Left lobe of liver (tissue), 2 donors: Measurements from ENCODE around the gene HFE. TPM values are rescaled to one million over a fixed set of nuclear protein-coding genes. Genes with fewer than 3 reads are reported as not detected.
"Not testable (repeated sequence)": the region's sequence is repeated elsewhere in the genome, so short reads cannot be mapped to it uniquely, and the experiment has no call there.

Source experiments
- ATAC-seq: fragments of 200-7000 bp; cut with Tn5 transposase; one replicate; pipeline ENCODE4 v1.9.1; 2020; ENCODE audit warnings: mild to moderate bottlenecking, moderate library complexity
- DNase-seq: peaks from one replicate; pipeline ENCODE4 v3.0.0-alpha.2; 2020; ENCODE audit warnings: low spot score
- total RNA-seq: library from RNA; stranded (reverse); gene quantifications from one replicate; pipeline ENCODE4 v1.2.1, GENCODE V29; 2021
- donor health status: DM: no; HTN: no; CAD: no; lungs with moderate emphysema.
- donor health status: DM: no; HTN: yes; CAD: no.

HFE gene
- total RNA-seq, 1 donor from 2014 or later: 14.1 TPM

DNA sequence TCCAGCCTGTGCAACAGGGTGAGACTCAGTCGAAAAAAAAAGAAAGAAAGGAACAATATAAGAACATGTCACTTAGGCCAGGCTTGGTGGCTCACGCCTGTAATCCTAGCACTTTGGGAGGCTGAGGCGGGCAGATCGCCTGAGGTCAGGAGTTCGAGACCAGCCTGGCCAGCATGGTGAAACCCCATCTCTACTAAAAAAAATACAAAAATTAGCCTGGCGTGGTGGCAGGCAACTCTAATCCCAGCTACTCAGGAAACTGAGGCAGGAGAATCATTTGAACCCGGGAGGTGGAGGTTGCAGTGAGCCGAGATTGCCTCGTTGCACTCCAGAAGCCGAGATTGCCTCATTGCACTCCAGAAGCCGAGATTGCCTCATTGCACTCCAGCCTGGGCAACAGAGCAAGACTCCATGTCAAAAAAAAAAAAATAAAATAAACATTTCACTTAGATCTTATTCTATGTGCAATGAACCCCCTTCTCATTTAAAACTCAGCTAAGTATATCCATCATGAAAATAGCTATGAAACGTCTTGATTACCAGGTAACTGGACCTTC, 28.7 kb upstream of the HFE start:
- not testable (repeated sequence) for DNase-seq, ATAC-seq

DNA sequence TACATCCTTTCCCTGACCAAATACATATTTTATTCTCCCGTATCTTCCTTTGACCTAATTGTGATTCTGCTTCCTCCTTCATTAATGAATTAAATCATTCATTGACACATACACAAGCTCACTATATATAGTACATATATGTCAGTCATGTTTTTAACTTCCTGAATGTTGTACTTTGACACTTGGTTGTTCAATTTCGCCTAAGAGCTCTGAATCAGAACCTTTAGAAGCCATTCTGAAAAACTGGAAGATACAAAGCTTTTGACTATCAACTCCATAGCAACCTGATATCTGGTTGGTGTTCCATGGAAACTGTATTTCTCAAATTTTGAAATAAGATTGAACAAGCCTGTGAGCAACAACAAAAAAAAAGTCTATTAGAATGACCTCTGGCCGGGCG, 27.3 kb upstream of the HFE start:
- no peak for DNase-seq
- no peak for ATAC-seq

DNA sequence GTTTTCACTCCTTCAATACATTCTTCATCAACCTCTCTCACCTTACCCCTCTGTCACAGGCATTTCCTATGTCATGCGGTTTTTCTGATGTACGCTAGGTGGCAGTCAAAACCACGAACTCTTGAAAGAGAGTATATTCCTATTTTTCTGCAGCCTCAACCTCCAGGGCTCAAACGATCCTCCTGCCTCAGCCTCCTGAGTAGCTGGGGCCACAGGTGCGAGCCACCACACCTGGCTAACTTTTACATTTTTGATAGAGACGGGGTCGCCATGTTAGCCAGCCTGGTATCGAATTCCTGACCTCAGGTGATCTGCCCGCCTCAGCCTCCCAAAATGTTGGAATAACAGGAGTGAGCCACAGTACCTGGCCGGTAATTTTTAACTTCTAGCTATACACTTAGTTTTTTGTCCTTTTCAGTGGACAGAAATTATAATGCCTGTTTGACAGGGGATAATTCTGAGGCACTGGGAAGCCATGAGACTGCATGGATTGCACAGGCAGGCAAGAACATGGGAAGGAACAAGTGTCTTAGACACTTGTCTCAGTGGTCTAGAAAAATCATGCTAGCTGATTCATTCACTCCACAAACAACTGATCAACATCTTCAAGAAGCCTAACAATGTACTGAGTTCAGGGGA, 22.5 kb upstream of the HFE start:
- ATAC-seq (peak; percentile 80), DNase-seq (no peak)

DNA sequence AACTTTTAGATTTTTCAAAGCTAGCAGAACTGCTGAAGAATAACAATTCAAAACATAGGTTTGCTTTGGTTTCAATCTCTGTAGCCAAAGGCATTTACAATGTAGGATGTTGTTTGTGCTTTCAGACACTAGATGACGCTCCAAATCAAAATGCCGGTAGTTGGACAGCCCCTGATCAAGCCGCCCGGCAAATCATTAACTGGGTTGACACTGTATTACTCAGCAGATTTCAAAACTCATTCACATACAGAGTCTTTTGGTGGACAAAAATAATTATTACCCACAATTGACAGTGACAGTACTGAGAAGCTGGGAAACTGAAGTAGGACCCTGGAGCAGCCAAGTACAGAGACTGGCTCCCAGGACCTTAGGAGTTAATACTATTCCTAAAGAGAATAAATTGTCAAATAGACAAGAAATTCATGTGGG, 21.3 kb upstream of the HFE start:
- ATAC-seq: peak; percentile 96

DNA sequence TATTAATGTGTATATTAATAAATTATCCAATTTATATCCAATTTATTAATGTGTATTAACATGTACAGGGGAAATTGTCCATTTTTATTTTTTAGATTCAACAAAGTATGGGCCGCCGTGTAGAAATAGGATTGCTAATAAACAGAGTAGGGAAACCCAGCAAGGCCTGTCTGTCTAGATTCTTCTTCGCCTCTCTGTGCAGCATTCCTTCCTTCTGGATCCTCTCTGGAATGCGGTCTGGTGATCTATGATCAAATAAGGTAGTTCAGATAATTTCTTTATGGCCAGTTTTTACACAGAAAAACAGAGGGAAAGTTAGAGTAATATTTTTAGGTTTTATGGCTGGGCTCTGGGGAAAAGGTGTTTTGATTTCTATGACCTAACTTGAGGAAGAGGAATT, 19.9 kb upstream of the HFE start:
- DNase-seq: no peak
- no peak for ATAC-seq

More for the DNA sequence above, 21.3 kb upstream of the HFE start:
- peak; percentile 78 for DNase-seq

DNA sequence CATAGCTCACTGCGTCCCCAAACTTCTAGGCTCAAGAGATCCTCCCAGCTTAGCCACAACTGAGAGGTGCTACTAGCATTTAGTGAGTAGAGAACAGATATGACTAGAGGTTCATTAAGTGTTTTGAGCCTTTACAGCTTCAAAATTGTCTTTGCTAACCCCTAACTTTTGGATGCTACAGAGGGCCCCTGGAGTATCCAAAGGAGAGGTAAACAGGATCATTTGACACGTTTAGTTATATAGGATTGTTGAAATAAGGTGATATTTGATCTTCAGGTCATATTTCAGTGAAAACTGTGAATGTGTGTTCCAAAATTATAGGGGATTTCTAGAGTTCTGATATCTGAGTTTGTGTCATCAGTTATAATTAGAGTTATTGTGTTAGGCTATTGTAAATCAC, 19.2 kb upstream of the HFE start:
- ATAC-seq (no peak), DNase-seq (no peak)

DNA sequence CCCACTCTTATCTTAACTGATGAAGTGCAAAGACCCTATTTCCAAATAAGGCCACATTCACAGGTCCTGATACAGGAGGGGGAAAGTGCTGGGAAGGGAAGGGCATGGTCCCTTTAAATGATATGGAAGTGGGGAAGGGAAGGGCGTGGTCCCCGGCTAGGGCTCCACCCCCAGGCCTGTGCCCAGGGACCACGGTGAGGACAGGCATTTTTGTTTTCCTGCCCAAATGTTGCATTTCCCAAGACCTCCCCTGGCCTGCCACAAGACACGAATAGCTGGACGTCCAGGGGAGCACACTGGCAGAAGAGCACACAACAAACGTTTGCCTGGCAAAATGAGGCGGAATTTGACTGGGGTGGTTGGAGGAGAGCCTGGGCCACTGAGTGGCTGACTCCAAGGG, 16.1 kb upstream of the HFE start:
- DNase-seq (peak; percentile 79), ATAC-seq (peak; percentile 92)

DNA sequence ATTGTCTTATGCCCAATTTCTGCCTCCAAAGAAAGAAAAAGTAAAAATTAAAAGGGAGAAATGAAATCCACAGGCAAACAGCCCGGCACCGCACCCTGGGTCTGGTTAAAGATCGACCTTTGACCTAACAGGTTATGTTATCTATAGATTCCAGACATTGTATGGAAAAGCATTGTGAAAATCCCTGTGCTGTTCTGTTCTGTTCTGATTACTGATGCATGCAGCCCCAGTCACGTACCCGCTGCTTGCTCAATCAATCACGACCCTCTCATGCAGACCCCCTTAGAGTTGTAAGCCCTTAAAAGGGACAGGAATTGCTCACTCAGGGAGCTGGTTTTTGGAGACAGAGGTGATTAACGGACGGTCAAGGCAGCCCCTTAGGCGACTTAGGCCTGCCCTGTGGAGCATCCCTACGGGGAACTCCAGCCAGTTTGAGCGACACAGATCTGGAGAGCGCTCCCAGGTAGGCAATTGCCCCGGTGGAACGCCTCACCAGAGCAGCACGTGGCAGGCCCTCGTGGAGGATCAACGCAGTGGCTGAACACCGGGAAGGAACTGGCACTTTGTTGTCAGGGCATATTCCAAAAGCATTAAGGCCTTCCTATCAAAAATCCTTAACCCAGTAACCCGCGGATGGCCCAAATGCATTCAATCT, 12.0 kb upstream of the HFE start:
- no peak for ATAC-seq
- no peak for DNase-seq

DNA sequence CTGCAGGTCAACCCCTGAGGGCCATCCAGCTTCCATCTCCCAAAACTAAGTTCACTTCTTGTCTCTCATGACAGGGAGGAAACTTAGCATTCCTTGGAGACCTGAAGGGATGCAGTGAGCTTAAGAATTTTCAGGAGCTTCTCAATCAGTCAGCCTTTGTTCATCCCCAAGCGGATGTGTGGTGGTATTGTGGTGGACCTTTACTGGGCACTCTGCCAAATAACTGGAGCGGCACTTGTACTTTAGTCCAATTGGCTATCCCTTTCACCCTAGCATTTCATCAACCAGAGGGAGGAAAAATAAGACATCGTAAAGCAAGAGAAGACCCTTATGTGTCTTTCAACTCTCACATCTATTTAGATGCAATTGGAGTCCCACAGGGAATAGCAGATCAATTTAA, 9.2 kb upstream of the HFE start:
- ATAC-seq, DNase-seq: not testable (repeated sequence)

DNA sequence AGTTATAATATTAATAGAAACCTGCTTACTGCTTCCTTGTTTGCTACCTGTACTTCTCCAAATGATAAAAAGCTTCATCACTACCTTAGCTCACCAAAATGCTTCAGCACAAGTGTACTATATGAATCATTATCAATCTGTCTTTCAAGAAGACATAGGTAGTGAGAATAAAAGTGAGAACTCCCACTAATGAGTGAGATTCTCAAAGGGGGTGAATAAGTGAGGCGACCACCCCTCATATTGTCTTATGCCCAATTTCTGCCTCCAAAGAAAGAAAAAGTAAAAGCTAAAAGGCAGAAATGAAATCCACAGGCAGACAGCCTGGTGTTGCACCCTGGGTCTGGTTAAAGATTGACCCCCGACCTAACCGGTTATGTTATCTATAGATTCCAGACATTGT, 6.1 kb upstream of the HFE start:
- DNase-seq, ATAC-seq: not testable (repeated sequence)

DNA sequence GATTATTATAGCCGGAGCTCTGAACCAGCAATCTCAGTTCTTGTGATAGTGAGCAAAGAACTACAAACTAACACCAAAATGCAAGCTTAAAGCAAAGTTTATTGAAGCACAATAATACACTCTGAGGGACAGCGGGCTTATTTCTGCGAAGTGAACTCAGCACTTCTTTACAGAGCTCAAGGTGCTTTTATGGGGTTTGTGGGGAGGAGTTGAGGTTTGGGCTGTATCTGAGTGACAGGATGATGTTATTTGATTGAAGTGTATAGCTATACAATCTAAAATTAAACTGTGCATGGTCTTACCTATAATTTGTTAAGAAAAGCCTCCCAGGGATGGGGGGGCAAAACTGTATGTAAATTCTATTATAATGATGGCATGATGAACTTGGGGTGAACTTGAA, 1.0 kb upstream of the HFE start:
- DNase-seq (no peak), ATAC-seq (no peak)

DNA sequence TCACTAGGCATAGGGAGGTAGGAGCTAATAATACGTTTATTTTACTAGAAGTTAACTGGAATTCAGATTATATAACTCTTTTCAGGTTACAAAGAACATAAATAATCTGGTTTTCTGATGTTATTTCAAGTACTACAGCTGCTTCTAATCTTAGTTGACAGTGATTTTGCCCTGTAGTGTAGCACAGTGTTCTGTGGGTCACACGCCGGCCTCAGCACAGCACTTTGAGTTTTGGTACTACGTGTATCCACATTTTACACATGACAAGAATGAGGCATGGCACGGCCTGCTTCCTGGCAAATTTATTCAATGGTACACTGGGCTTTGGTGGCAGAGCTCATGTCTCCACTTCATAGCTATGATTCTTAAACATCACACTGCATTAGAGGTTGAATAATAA, 1.1 kb downstream of the HFE start:
- DNase-seq (no peak), ATAC-seq (peak; percentile 62)

DNA sequence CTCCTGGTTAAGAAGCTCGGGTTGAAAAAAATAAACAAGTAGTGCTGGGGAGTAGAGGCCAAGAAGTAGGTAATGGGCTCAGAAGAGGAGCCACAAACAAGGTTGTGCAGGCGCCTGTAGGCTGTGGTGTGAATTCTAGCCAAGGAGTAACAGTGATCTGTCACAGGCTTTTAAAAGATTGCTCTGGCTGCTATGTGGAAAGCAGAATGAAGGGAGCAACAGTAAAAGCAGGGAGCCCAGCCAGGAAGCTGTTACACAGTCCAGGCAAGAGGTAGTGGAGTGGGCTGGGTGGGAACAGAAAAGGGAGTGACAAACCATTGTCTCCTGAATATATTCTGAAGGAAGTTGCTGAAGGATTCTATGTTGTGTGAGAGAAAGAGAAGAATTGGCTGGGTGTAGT, 2.0 kb downstream of the HFE start:
- DNase-seq (no peak), ATAC-seq (no peak)

DNA sequence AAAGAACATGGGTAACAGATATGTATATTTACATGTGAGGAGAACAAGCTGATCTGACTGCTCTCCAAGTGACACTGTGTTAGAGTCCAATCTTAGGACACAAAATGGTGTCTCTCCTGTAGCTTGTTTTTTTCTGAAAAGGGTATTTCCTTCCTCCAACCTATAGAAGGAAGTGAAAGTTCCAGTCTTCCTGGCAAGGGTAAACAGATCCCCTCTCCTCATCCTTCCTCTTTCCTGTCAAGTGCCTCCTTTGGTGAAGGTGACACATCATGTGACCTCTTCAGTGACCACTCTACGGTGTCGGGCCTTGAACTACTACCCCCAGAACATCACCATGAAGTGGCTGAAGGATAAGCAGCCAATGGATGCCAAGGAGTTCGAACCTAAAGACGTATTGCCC, 5.2 kb downstream of the HFE start:
- ATAC-seq: no peak
- DNase-seq: no peak

DNA sequence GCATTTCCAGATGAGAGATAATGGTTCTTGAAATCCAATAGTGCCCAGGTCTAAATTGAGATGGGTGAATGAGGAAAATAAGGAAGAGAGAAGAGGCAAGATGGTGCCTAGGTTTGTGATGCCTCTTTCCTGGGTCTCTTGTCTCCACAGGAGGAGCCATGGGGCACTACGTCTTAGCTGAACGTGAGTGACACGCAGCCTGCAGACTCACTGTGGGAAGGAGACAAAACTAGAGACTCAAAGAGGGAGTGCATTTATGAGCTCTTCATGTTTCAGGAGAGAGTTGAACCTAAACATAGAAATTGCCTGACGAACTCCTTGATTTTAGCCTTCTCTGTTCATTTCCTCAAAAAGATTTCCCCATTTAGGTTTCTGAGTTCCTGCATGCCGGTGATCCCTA, 6.8 kb downstream of the HFE start:
- DNase-seq: no peak
- ATAC-seq: no peak

DNA sequence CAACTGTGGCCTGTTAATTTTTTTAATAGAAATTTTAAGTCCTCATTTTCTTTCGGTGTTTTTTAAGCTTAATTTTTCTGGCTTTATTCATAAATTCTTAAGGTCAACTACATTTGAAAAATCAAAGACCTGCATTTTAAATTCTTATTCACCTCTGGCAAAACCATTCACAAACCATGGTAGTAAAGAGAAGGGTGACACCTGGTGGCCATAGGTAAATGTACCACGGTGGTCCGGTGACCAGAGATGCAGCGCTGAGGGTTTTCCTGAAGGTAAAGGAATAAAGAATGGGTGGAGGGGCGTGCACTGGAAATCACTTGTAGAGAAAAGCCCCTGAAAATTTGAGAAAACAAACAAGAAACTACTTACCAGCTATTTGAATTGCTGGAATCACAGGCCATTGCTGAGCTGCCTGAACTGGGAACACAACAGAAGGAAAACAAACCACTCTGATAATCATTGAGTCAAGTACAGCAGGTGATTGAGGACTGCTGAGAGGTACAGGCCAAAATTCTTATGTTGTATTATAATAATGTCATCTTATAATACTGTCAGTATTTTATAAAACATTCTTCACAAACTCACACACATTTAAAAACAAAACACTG, 10.1 kb downstream of the HFE start:
- ATAC-seq: peak; percentile 99
- DNase-seq: peak; percentile 62

DNA sequence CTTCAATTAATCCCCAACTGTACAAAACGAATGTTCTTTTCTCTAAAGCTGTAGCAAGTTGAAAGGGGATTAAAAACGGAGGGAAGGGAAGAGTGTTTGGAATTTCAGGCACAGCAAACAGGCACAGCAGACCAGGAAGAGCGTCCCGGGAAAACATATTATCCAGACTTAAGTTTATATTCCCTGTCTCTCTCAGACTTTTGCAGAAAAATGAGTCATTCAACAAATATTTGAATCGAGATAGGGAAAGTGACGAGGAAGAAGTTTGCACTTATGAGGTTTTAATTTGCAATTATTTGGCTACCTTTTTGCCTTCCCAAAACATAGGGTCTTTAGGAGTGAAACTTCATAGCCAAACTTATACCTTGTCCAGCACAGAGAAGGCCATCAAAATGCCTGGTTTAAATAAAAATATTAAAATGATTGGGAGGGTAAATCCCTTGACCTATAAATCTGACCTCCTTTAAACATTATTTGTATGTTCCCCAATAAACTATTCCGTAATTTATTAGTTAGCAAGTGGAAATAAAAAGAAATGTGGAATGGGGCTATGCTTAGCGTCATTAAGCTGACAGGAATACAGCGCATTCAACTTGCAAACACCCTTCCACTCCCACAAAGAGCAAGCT, 16.0 kb downstream of the HFE start:
- ATAC-seq: peak; percentile 86
- DNase-seq: no peak

DNA sequence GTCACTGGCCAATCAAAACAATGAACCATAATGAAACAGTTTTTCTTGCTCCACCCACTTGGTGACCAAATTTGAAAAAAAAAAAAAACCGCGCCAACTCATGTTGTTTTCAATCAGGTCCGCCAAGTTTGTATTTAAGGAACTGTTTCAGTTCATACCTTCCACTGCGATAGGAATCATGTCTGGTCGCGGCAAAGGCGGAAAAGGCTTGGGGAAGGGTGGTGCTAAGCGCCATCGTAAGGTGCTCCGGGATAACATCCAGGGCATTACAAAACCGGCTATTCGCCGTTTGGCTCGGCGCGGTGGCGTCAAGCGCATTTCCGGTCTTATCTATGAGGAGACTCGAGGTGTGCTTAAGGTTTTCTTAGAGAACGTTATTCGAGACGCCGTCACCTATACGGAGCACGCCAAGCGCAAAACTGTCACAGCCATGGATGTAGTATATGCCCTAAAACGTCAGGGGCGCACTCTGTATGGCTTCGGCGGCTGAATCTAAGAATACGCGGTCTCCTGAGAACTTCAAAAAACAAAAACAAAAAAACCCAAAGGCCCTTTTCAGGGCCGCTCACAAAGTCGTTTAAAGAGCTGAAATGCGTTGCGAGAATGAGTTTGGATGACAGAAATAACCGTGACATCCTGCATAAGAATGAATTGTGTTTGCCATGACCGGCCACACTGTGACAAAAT, 16.7 kb downstream of the HFE start:
- DNase-seq (peak; percentile 93), ATAC-seq (peak; percentile 89)

DNA sequence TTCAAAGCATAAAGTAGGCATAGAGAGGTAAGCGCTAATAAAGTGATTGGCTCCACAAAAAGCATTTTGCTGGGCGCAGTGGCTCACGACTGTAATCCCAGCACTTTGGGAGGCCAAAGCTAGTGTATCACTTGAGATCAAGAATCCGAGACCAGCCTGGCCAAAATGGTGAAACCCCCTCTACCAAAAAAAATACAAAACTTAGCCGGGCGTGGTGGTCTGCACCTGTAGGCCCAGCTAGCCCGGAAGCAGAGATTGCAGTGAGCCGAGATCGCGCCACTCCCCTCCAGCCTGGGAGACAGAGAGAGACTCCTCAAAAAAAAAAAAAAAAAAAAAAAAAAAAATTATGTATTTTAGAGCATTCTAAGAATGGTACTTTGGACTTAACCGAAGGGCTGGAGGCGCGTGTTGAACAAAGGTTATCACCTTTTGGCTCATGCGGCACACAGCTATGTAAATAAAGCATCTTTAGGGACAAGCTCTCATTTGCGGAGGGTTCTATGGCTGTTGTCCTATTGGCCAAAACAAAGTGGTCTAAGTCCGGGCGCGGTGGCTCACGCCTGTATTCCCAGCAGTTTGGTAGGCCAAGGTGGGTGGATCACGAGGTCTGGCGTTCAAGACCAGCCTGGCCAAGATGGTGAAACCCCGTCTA, 17.4 kb downstream of the HFE start:
- peak; percentile 87 for DNase-seq
- ATAC-seq: peak; percentile 73

DNA sequence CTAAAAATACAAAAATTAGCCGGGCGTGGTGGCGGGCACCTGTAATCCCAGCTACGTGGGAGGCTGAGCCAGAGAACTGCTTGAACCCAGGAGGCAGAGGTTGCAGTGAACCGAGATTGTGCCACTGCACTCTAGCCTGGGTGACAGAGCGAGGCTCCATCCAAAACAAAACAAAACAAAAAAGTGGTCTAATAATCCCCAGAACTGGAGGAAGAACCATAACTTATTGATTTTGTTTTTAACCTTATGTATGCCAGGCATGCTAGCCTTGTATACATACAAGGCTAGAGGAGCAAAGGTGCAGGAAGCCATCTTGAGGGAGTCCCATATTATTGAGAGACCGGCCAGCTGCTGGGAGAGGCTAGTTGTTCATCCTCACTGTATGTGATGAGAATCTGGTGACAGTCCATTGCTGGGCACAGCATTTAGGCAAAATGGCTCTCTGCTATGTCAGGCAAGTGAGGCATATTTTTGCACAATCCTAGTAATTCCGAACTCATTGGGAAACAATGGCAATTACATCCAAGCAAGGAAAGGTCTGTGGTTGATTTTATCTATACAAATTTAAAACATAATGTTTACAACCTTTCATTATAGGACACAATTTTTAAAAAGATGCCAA, 18.0 kb downstream of the HFE start:
- ATAC-seq: no peak
- no peak for DNase-seq
